OCI-LY7 (cell line): ENCODE measurements around the gene ALG5. TPM values are rescaled to one million over a fixed set of nuclear protein-coding genes. Genes with fewer than 3 reads are reported as not detected.
A peak's percentile ranks its signal among the peaks of the same experiment; 100 is the strongest.

ENCODE experiments used
- Bru-seq: library from RNA; stranded (reverse); fragments of 400-500 nt; gene quantifications from one replicate; lab custom pipeline; 2021; lab: Mats Ljungman, UMichigan
- BruChase-seq, 2 experiments: library from RNA; stranded (reverse); fragments of 400-500 nt; gene quantifications; one replicate each; lab custom pipeline; 2021; lab: Mats Ljungman, UMichigan
- BruUV-seq: library from RNA; stranded (reverse); fragments of 400-500 nt; replicated peaks from 2 replicates; lab custom pipeline; 2021; lab: Mats Ljungman, UMichigan
- CTCF ChIA-PET: fragments of 300-600 bp; sonication (Branson Sonifier 250); formaldehyde crosslinking; loops from one replicate; lab custom pipeline; 2022; ENCODE audit warnings: antibody characterized with exemption; ENCODE audit not compliant: unreplicated experiment; lab: Charles Lee
- POLR2A ChIA-PET: fragments of 300-600 bp; sonication (Branson Sonifier 250); formaldehyde crosslinking; loops from one replicate; lab custom pipeline; 2022; ENCODE audit warnings: antibody characterized with exemption; lab: Charles Lee
- DNase-seq: peaks from one replicate; pipeline ENCODE4 v3.0.0-alpha.2; 2015; ENCODE audit warnings: low spot score
- H2AFZ ChIP-seq: fragments of 200-600 bp; sonication (generic), shearing (Covaris generic); 2 replicates; pipeline ENCODE4 v1.6.1; 2014; ENCODE audit warnings: mild to moderate bottlenecking, antibody characterized with exemption, low read length, moderate library complexity
- H3K27ac ChIP-seq: fragments of 200-600 bp; sonication (generic); 2 replicates; pipeline ENCODE4 v1.5.1; 2014; ENCODE audit warnings: mixed run types, low read depth, mild to moderate bottlenecking, moderate library complexity, low read length, inconsistent platforms; ENCODE audit not compliant: poor library complexity, severe bottlenecking
- H3K36me3 ChIP-seq: fragments of 200-600 bp; sonication (generic); 2 replicates; pipeline ENCODE4 v1.6.1; 2014; ENCODE audit warnings: mild to moderate bottlenecking, antibody characterized with exemption, low read length, moderate library complexity, mixed read lengths; ENCODE audit not compliant: insufficient read depth
- H3K4me1 ChIP-seq: fragments of 200-600 bp; sonication (generic); 2 replicates; pipeline ENCODE4 v1.5.1; 2014; ENCODE audit warnings: mild to moderate bottlenecking, low read length; ENCODE audit not compliant: insufficient read depth, poor library complexity, severe bottlenecking
- H3K4me2 ChIP-seq: fragments of 200-600 bp; sonication (generic); 2 replicates; pipeline ENCODE4 v1.6.1; 2014; ENCODE audit warnings: mild to moderate bottlenecking, low read length
- H3K4me3 ChIP-seq: fragments of 200-600 bp; sonication (generic); 2 replicates; pipeline ENCODE4 v1.5.1; 2014; ENCODE audit warnings: mild to moderate bottlenecking, low read depth, low read length; ENCODE audit not compliant: poor library complexity, severe bottlenecking
- H3K79me2 ChIP-seq: fragments of 200-600 bp; sonication (generic); 2 replicates; pipeline ENCODE4 v1.6.1; 2016; ENCODE audit warnings: low read depth, mild to moderate bottlenecking, low read length, moderate library complexity, mixed read lengths; ENCODE audit not compliant: insufficient read depth
- H3K9me2 ChIP-seq: fragments of 200-600 bp; sonication (generic); 2 replicates; pipeline ENCODE4 v1.6.1; 2016; ENCODE audit warnings: mild to moderate bottlenecking, low read length, mixed read lengths; ENCODE audit not compliant: insufficient read depth
- H3K9me3 ChIP-seq: fragments of 200-600 bp; sonication (generic); 2 replicates; pipeline ENCODE4 v1.6.1; 2014; ENCODE audit warnings: mild to moderate bottlenecking, mixed run types, low read length, mixed read lengths
- H4K20me1 ChIP-seq: fragments of 200-600 bp; sonication (generic); 2 replicates; pipeline ENCODE4 v1.6.1; 2014; ENCODE audit warnings: mild to moderate bottlenecking, antibody characterized with exemption, low read length, moderate library complexity, mixed read lengths; ENCODE audit not compliant: insufficient read depth
- EZH2phosphoT487 ChIP-seq: fragments of 200-600 bp; sonication (generic); IDR thresholded peaks from 2 replicates; pipeline ENCODE4 v1.6.1; 2018; ENCODE audit warnings: low read depth, borderline replicate concordance, mild to moderate bottlenecking, mixed run types, antibody characterized with exemption, low read length, moderate library complexity, mixed read lengths
- intact Hi-C: fragments of 100-400 bp; cut with micrococcal nuclease; formaldehyde crosslinking; loops from one replicate; pipeline ENCODE4 v1.10.0; 2022; ENCODE audit not compliant: unreplicated experiment
- long read RNA-seq: library from polyadenylated mRNA; stranded (forward); transcript quantifications from one replicate; pipeline ENCODE4 v2.0.0, GENCODE V29; 2022
- total RNA-seq, 2 experiments: library from RNA; depleted of rRNA in 1 of 2; stranded (reverse); fragments of >200 nt in 1 of 2; shearing (Covaris generic) in 1 of 2; gene quantifications; 2 replicates each; pipeline ENCODE4 v1.2.3, GENCODE V29; 2014 to 2022
- TF ChIP-seq, protein P1 (sequence below): fragments of 200-600 bp; sonication (generic); conservative IDR thresholded peaks from 2 replicates; pipeline ENCODE4 v1.5.1; 2014; ENCODE audit warnings: mild to moderate bottlenecking, antibody characterized with exemption, low read length, moderate library complexity, mixed read lengths

The ALG5 gene
- 23.8 and 25.3 TPM in 2 replicates for total RNA-seq (2014; rRNA removed; shearing (Covaris generic))
- 28.8 and 31.6 TPM in 2 replicates for total RNA-seq (2022)
- percentile 89 among the genes with signal in this experiment for Bru-seq, nascent RNA
- BruChase-seq, experiment 1, labeled RNA remaining after a 6-hour chase = percentile 74 among the genes with signal in this experiment
- BruChase-seq, experiment 2, labeled RNA remaining after a 2-hour chase = percentile 74 among the genes with signal in this experiment
- long read RNA-seq, transcript ALG5-201 (10 exons, 1,154 nt) = major isoform, 33 of 53 reads
- long read RNA-seq, partial matches to known transcripts = 2 of 53 reads
- long read RNA-seq, other reads (novel, unspliced or antisense) = 18 of 53 reads

- peak; percentile 93 for DNase-seq
- peaks cover 73% of the 10 kb centered on the region for H3K79me2 ChIP-seq
Measured at GRCh38 chr13:36999054-36999714, at the start of gene ALG5. Gene ALG5, minus strand, starts transcription at chr13:36999340. Its CDS starts 40 bp downstream, at chr13:36999300.

DNA sequence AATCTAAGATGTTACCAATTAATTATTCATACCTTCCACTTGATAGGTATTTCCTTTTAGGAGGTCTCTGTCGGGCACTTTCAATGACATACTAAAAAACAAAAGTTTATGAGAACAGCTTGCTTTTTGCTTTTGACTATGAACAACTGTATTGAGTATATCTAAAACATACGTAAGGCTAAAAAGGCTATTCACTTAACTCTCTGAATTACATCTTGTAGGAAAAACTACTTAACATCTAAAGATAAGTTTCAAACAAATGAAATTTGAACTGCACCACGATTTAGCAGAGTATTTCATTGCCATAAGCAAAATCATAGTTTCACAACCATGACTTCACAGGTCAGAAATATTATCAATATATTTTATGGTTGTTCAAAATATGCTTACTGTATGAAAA is 48.7 kb upstream of the ALG5 start:
- TF ChIP-seq, protein P1, sequence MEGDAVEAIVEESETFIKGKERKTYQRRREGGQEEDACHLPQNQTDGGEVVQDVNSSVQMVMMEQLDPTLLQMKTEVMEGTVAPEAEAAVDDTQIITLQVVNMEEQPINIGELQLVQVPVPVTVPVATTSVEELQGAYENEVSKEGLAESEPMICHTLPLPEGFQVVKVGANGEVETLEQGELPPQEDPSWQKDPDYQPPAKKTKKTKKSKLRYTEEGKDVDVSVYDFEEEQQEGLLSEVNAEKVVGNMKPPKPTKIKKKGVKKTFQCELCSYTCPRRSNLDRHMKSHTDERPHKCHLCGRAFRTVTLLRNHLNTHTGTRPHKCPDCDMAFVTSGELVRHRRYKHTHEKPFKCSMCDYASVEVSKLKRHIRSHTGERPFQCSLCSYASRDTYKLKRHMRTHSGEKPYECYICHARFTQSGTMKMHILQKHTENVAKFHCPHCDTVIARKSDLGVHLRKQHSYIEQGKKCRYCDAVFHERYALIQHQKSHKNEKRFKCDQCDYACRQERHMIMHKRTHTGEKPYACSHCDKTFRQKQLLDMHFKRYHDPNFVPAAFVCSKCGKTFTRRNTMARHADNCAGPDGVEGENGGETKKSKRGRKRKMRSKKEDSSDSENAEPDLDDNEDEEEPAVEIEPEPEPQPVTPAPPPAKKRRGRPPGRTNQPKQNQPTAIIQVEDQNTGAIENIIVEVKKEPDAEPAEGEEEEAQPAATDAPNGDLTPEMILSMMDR = no peak
- peaks cover 61% of the 10 kb centered on the region for H3K79me2 ChIP-seq
- no peak overlapping the region for H2AFZ ChIP-seq
- no peak for DNase-seq
- H3K9me2 ChIP-seq = no peaks in the 10 kb centered on the region
- no peak overlapping the region for H3K4me2 ChIP-seq
- peaks cover 4% of the 10 kb centered on the region for H3K4me1 ChIP-seq
- intact Hi-C loops = no loop called here
- no peaks in the 10 kb centered on the region for H3K9me3 ChIP-seq
- H3K27ac ChIP-seq = no peak overlapping the region
- no TSS peak for BruUV-seq
- ChIA-PET CTCF (interaction anchor here (0.8 kb wide), 1 partner anchor 23 kb away, joined by 3 read pairs; no protein-coding TSS in a partner anchor), POLR2A (interaction anchor here (0.5 to 3.3 kb wide), 13 partner anchors 9 to 97 kb away, joined by 3 to 17 read pairs (median 8); partner anchors contain the start of gene EXOSC8)
- H3K36me3 ChIP-seq = peaks cover 75% of the 10 kb centered on the region
- no peak overlapping the region for H3K4me3 ChIP-seq
- H4K20me1 ChIP-seq = peaks cover 10% of the 10 kb centered on the region; the same call in 1 of the 2 replicates

More at GRCh38 chr13:36999054-36999714, at the start of gene ALG5:
- CTCF ChIA-PET = no interaction called here
- H3K9me2 ChIP-seq = no peaks in the 10 kb centered on the region
- peaks cover 9% of the 10 kb centered on the region; the same call in 1 of the 2 replicates for H4K20me1 ChIP-seq
- H3K4me1 ChIP-seq = peaks cover 26% of the 10 kb centered on the region
- H3K36me3 ChIP-seq = peaks cover 42% of the 10 kb centered on the region
- BruUV-seq = no TSS peak
- POLR2A ChIA-PET = interaction anchor here (0.7 to 3.9 kb wide), 7 partner anchors 9 to 835 kb away, joined by 3 to 25 read pairs (median 4); no protein-coding TSS in a partner anchor
- peak within 1 kb of the TSS; percentile 98 for H3K4me2 ChIP-seq
- peak within 1 kb of the TSS; percentile 91 for H3K27ac ChIP-seq
- intact Hi-C loops = loop anchor here (1.0 kb wide), 2 partner anchors 69 to 180 kb away; partner anchors contain the start of gene RFXAP
- peak within 1 kb of the TSS; percentile 98 for H3K4me3 ChIP-seq
- H2AFZ ChIP-seq = peak within 1 kb of the TSS; percentile 83; the same call in 1 of the 2 replicates
- H3K9me3 ChIP-seq = no peaks in the 10 kb centered on the region
- TF ChIP-seq EZH2phosphoT487 = no peak
- TF ChIP-seq, protein P1 = peak; percentile 99
